HG03469 (cell line): ENCODE results near the gene BSPH1.
"Not testable (repeated sequence)": the region's sequence is repeated elsewhere in the genome, so short reads cannot be mapped to it uniquely, and the experiment has no call there.

Source experiments
- ATAC-seq: cut with Tn5 transposase; IDR thresholded peaks from one replicate; pipeline ENCODE4 v1.9.1; 2021; ENCODE audit warnings: mild to moderate bottlenecking, moderate library complexity, moderate number of reproducible peaks; ENCODE audit not compliant: unreplicated experiment

BSPH1 gene

GRCh38 chr19:47928581-47928980 lies 63.4 kb downstream of the BSPH1 start:
- not testable (repeated sequence) for ATAC-seq

DNA sequence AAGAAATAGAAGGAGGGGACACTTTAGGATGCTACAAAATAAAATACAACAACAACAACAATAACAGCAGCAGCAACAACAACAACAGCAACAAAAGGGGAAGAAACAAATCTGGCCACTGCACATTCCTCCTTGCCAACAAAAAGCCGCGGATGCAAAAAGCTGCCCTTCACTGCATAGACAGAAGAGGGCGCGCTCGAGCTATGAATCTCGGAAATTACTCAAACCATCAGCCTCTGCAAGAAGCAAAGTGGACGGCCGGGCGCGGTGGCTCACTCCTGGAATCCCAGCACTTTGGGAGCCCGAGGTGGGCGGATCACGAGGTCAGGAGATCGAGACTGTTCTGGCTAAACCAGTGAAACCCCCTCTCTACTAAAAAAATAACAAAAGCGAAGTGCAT lies 71.9 kb downstream of the BSPH1 start:
- ATAC-seq, result not testable (repeated sequence)
